GM21825 (cell line): ENCODE results near the gene CDK14.

Experiments
- ATAC-seq: cut with Tn5 transposase; IDR thresholded peaks from one replicate; pipeline ENCODE4 v1.9.1; 2021; ENCODE audit warnings: mild to moderate bottlenecking, moderate library complexity; ENCODE audit not compliant: unreplicated experiment

CDK14 gene

GRCh38 chr7:91034459-91035368 is 438.6 kb downstream of the CDK14 start:
- peak; percentile 59 for ATAC-seq

GRCh38 chr7:91039033-91039432 is 442.9 kb downstream of the CDK14 start:
- ATAC-seq: no peak

GRCh38 chr7:91041141-91041540 is 445.0 kb downstream of the CDK14 start:
- no peak for ATAC-seq

- ATAC-seq: no peak
Observed at GRCh38 chr7:91041901-91042484, 445.9 kb downstream of the CDK14 start.

- no peak for ATAC-seq
Observed at GRCh38 chr7:91043186-91043585, 447.1 kb downstream of the CDK14 start.

- no peak for ATAC-seq
Observed at GRCh38 chr7:91043924-91044645, 448.0 kb downstream of the CDK14 start.

GRCh38 chr7:91045606-91046005 is 449.5 kb downstream of the CDK14 start:
- ATAC-seq: no peak

- no peak for ATAC-seq
Observed at GRCh38 chr7:91046322-91047089, 450.4 kb downstream of the CDK14 start.

- no peak for ATAC-seq
Observed at GRCh38 chr7:91047636-91048035, 451.5 kb downstream of the CDK14 start.

- ATAC-seq: peak; percentile 76
Observed at GRCh38 chr7:91050677-91051076, 454.6 kb downstream of the CDK14 start.

GRCh38 chr7:91051966-91052365 is 455.8 kb downstream of the CDK14 start:
- no peak for ATAC-seq

GRCh38 chr7:91054374-91054773 is 458.3 kb downstream of the CDK14 start:
- ATAC-seq: no peak

- ATAC-seq: no peak
Observed at GRCh38 chr7:91055219-91055618, 459.1 kb downstream of the CDK14 start.

GRCh38 chr7:91062713-91063112 is 466.6 kb downstream of the CDK14 start:
- no peak for ATAC-seq

- ATAC-seq: no peak
Observed at GRCh38 chr7:91064052-91064451, 467.9 kb downstream of the CDK14 start.

- no peak for ATAC-seq
Observed at GRCh38 chr7:91064938-91065337, 468.8 kb downstream of the CDK14 start.

GRCh38 chr7:91066627-91067026 is 470.5 kb downstream of the CDK14 start:
- ATAC-seq: no peak

- no peak for ATAC-seq
Observed at GRCh38 chr7:91067242-91067641, 471.1 kb downstream of the CDK14 start.

GRCh38 chr7:91068136-91068795 is 472.1 kb downstream of the CDK14 start:
- no peak for ATAC-seq

- ATAC-seq: no peak
Observed at GRCh38 chr7:91069146-91069545, 473.0 kb downstream of the CDK14 start.
